ENCODE data around the gene YIPF6.
A peak's percentile ranks its signal among the peaks of the same experiment; 100 is the strongest.

The YIPF6 gene

GRCh38 chrX:68498508-68499379 is at the start of gene YIPF6:
Gene YIPF6, plus strand, starts transcription at chrX:68499051. Its CDS starts 16 bp downstream, at chrX:68499067.
- H3K4me3 ChIP-seq (ENCODE audit: low read depth in 1 of 5, low read length in 5 of 5) = peak within 1 kb of the TSS; percentile 72 to 89 (median 82)
- peaks cover 0 to 3% (median 0%) of the 10 kb centered on the region in 5 donors for H3K27me3 ChIP-seq (ENCODE audit: control insufficient read depth in 5 of 5, insufficient read depth in 4 of 5, low read length in 5 of 5)

GRCh38 chrX:68451720-68452119 is 47.1 kb upstream of the YIPF6 start:
- no peaks in the 10 kb centered on the region for H3K9me3 ChIP-seq (ENCODE audit: control insufficient read depth in 5 of 5, low read length in 5 of 5)
- no peak overlapping the region for H3K27ac ChIP-seq (ENCODE audit: low read depth, low read length)
- H3K27me3 ChIP-seq (ENCODE audit: control insufficient read depth in 5 of 5, insufficient read depth in 4 of 5, low read length in 5 of 5) = peaks cover 0 to 3% (median 0%) of the 10 kb centered on the region in 5 donors
- H3K4me1 ChIP-seq (ENCODE audit: control insufficient read depth in 5 of 5, insufficient read depth in 5 of 5, low read length in 5 of 5) = no peaks in the 10 kb centered on the region
- no peaks in the 10 kb centered on the region for H3K36me3 ChIP-seq (ENCODE audit: control insufficient read depth in 5 of 5, insufficient read depth in 5 of 5, low read length in 5 of 5)
- H3K9ac ChIP-seq (ENCODE audit: low read length in 5 of 5) = no peak overlapping the region
- H3K4me3 ChIP-seq (ENCODE audit: low read depth in 1 of 5, low read length in 5 of 5) = no peak overlapping the region

More at GRCh38 chrX:68498508-68499379, at the start of gene YIPF6:
- Histone ChIP-seq H3K36me3 (ENCODE audit: control insufficient read depth in 5 of 5, insufficient read depth in 5 of 5, low read length in 5 of 5) (no peaks in the 10 kb centered on the region), H3K9ac (ENCODE audit: low read length in 5 of 5) (peak within 1 kb of the TSS; percentile 44 to 95 (median 90)), H3K4me1 (ENCODE audit: control insufficient read depth in 5 of 5, insufficient read depth in 5 of 5, low read length in 5 of 5) (peaks cover 0 to 13% (median 9%) of the 10 kb centered on the region in 5 donors), H3K27ac (ENCODE audit: low read depth, low read length) (peak within 1 kb of the TSS; percentile 96), H3K9me3 (ENCODE audit: control insufficient read depth in 5 of 5, low read length in 5 of 5) (no peaks in the 10 kb centered on the region)

DNA sequence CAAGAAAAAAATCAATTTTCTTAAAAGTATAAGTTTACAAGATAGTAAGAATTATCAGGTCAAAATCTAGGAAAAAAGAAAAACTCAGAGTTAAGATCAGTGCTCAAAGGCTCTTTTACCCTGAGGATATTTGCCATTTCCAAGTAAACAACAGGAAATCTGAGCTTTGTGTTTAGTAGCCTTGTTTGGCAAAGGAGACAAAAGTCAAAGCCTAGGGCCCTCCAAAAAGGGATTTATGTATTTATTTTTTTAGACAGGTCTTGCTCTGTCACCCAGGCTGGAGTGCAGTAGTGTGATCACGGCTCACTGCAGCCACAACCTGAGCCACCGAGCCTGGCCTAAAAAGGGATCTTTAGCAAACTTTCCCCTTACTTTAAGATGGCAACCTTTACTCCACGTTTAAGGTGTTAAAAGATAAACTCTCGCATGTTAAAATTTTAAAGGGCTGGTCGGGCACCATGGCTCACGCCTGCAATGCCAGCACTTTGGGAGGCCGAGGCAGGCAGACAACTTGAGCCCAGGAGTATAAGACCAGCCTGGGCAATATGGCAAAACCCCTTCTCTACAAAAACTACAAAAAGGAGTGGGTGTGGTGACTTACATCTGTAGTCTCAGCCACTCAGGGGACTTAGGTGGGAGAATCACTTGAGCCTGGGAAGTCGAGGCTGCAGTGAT is 44.2 kb upstream of the YIPF6 start:
- Histone ChIP-seq H3K9me3 (ENCODE audit: control insufficient read depth in 5 of 5, low read length in 5 of 5) (no peaks in the 10 kb centered on the region), H3K4me3 (ENCODE audit: low read depth in 1 of 5, low read length in 5 of 5) (no peak overlapping the region), H3K36me3 (ENCODE audit: control insufficient read depth in 5 of 5, insufficient read depth in 5 of 5, low read length in 5 of 5) (no peaks in the 10 kb centered on the region), H3K27me3 (ENCODE audit: control insufficient read depth in 5 of 5, insufficient read depth in 4 of 5, low read length in 5 of 5) (no peaks in the 10 kb centered on the region), H3K27ac (ENCODE audit: low read depth, low read length) (no peak overlapping the region), H3K4me1 (ENCODE audit: control insufficient read depth in 5 of 5, insufficient read depth in 5 of 5, low read length in 5 of 5) (no peaks in the 10 kb centered on the region), H3K9ac (ENCODE audit: low read length in 5 of 5) (no peak overlapping the region)

DNA sequence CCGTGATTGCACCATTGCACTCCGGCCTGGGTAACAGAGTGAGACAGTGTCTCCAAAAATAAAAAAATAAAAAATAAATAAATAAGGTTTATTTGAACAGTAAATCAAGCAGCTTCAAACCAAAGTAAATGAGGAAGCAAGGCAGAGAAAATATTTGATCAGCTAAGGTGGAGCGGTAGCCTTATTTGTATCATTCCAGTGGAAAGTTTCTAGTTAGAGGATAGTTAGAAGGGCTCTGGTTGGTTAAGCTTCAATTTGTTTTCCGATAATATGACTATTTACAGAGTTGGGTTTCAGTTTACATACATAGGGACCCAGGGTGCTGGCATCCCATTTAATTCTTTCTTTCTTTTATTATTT is 43.7 kb upstream of the YIPF6 start:
- Histone ChIP-seq H3K36me3 (ENCODE audit: control insufficient read depth in 5 of 5, insufficient read depth in 5 of 5, low read length in 5 of 5) (no peaks in the 10 kb centered on the region), H3K4me1 (ENCODE audit: control insufficient read depth in 5 of 5, insufficient read depth in 5 of 5, low read length in 5 of 5) (no peaks in the 10 kb centered on the region), H3K9me3 (ENCODE audit: control insufficient read depth in 5 of 5, low read length in 5 of 5) (no peaks in the 10 kb centered on the region), H3K4me3 (ENCODE audit: low read depth in 1 of 5, low read length in 5 of 5) (no peak overlapping the region), H3K27ac (ENCODE audit: low read depth, low read length) (no peak overlapping the region), H3K27me3 (ENCODE audit: control insufficient read depth in 5 of 5, insufficient read depth in 4 of 5, low read length in 5 of 5) (no peaks in the 10 kb centered on the region), H3K9ac (ENCODE audit: low read length in 5 of 5) (no peak overlapping the region)

DNA sequence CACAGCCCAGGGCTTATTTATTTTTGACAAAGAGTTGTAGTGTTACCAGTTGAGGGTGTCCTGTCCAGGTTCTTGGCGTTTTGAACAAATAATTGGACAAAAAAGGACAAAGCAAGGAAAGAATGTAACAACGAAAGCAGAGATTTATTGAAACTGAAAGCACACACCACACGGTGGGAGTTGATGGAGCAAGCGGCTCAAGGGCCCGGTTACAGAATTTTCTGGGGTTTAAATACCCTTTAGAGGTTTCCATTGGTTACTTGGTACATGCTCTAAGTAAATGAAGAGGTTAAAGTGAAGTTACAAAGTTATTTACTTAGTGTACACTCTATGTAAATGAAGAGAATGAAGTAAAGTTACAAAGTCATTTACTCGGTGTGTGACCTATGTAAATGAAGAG is 37.8 kb upstream of the YIPF6 start:
- Histone ChIP-seq H3K4me1 (ENCODE audit: control insufficient read depth in 5 of 5, insufficient read depth in 5 of 5, low read length in 5 of 5) (no peaks in the 10 kb centered on the region), H3K9me3 (ENCODE audit: control insufficient read depth in 5 of 5, low read length in 5 of 5) (no peaks in the 10 kb centered on the region), H3K27ac (ENCODE audit: low read depth, low read length) (no peak overlapping the region), H3K36me3 (ENCODE audit: control insufficient read depth in 5 of 5, insufficient read depth in 5 of 5, low read length in 5 of 5) (no peaks in the 10 kb centered on the region), H3K4me3 (ENCODE audit: low read depth in 1 of 5, low read length in 5 of 5) (no peak overlapping the region), H3K9ac (ENCODE audit: low read length in 5 of 5) (no peak overlapping the region), H3K27me3 (ENCODE audit: control insufficient read depth in 5 of 5, insufficient read depth in 4 of 5, low read length in 5 of 5) (peaks cover 0 to 4% (median 0%) of the 10 kb centered on the region in 5 donors)

DNA sequence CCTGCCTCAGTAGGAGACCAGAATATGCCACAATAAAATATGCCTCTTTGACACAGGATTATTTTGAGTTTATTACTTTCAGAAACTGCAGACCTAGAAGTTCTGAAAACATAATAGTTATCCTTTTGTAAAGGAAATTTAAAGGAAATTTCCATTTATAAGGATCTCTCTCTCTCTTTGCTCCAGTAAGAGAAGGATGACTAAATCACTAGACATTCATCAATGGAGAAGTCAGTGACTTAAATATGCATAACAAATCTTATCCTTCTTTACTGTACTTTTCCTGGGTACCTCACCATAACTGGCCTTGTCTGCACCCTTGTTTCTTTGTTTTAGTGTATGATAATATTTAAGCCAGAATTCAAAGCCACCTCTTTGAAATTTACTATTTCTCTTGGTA is 37.3 kb upstream of the YIPF6 start:
- no peak overlapping the region for H3K9ac ChIP-seq (ENCODE audit: low read length in 5 of 5)
- peaks cover 0 to 4% (median 0%) of the 10 kb centered on the region in 5 donors for H3K27me3 ChIP-seq (ENCODE audit: control insufficient read depth in 5 of 5, insufficient read depth in 4 of 5, low read length in 5 of 5)
- H3K27ac ChIP-seq (ENCODE audit: low read depth, low read length) = no peak overlapping the region
- no peaks in the 10 kb centered on the region for H3K9me3 ChIP-seq (ENCODE audit: control insufficient read depth in 5 of 5, low read length in 5 of 5)
- H3K4me1 ChIP-seq (ENCODE audit: control insufficient read depth in 5 of 5, insufficient read depth in 5 of 5, low read length in 5 of 5) = no peaks in the 10 kb centered on the region
- no peak overlapping the region for H3K4me3 ChIP-seq (ENCODE audit: low read depth in 1 of 5, low read length in 5 of 5)
- H3K36me3 ChIP-seq (ENCODE audit: control insufficient read depth in 5 of 5, insufficient read depth in 5 of 5, low read length in 5 of 5) = no peaks in the 10 kb centered on the region

GRCh38 chrX:68462197-68462596 is 36.7 kb upstream of the YIPF6 start:
- peaks cover 0 to 4% (median 0%) of the 10 kb centered on the region in 5 donors for H3K27me3 ChIP-seq (ENCODE audit: control insufficient read depth in 5 of 5, insufficient read depth in 4 of 5, low read length in 5 of 5)
- no peak overlapping the region for H3K27ac ChIP-seq (ENCODE audit: low read depth, low read length)
- no peaks in the 10 kb centered on the region for H3K4me1 ChIP-seq (ENCODE audit: control insufficient read depth in 5 of 5, insufficient read depth in 5 of 5, low read length in 5 of 5)
- H3K36me3 ChIP-seq (ENCODE audit: control insufficient read depth in 5 of 5, insufficient read depth in 5 of 5, low read length in 5 of 5) = no peaks in the 10 kb centered on the region
- H3K9me3 ChIP-seq (ENCODE audit: control insufficient read depth in 5 of 5, low read length in 5 of 5) = no peaks in the 10 kb centered on the region
- H3K4me3 ChIP-seq (ENCODE audit: low read depth in 1 of 5, low read length in 5 of 5) = no peak overlapping the region
- no peak overlapping the region for H3K9ac ChIP-seq (ENCODE audit: low read length in 5 of 5)

GRCh38 chrX:68462653-68463052 is 36.2 kb upstream of the YIPF6 start:
- peaks cover 0 to 4% (median 0%) of the 10 kb centered on the region in 5 donors for H3K27me3 ChIP-seq (ENCODE audit: control insufficient read depth in 5 of 5, insufficient read depth in 4 of 5, low read length in 5 of 5)
- H3K4me3 ChIP-seq (ENCODE audit: low read depth in 1 of 5, low read length in 5 of 5) = no peak overlapping the region
- H3K9ac ChIP-seq (ENCODE audit: low read length in 5 of 5) = no peak overlapping the region
- no peak overlapping the region for H3K27ac ChIP-seq (ENCODE audit: low read depth, low read length)
- H3K9me3 ChIP-seq (ENCODE audit: control insufficient read depth in 5 of 5, low read length in 5 of 5) = no peaks in the 10 kb centered on the region
- H3K36me3 ChIP-seq (ENCODE audit: control insufficient read depth in 5 of 5, insufficient read depth in 5 of 5, low read length in 5 of 5) = no peaks in the 10 kb centered on the region
- H3K4me1 ChIP-seq (ENCODE audit: control insufficient read depth in 5 of 5, insufficient read depth in 5 of 5, low read length in 5 of 5) = no peaks in the 10 kb centered on the region

DNA sequence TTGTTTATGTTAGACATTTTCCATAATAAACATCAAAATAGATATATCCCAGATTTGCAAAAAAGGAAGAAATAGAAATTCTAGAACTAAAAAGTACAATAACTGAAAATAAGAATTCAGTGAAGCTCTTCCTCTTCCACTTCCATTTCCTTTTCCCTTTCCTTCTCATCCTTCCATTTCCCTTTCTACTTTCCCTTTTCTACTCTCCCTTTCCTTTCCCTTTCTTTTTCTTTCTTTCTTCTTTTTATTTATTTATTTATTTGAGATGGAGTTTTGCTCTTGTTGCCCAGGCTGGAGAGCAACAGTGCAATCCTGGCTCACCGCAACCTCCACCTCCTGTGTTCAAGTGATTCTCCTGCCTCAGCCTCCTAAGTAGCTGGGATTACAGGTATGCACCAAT is 35.0 kb upstream of the YIPF6 start:
- no peaks in the 10 kb centered on the region for H3K9me3 ChIP-seq (ENCODE audit: control insufficient read depth in 5 of 5, low read length in 5 of 5)
- no peak overlapping the region for H3K4me3 ChIP-seq (ENCODE audit: low read depth in 1 of 5, low read length in 5 of 5)
- peaks cover 0 to 4% (median 0%) of the 10 kb centered on the region in 5 donors for H3K27me3 ChIP-seq (ENCODE audit: control insufficient read depth in 5 of 5, insufficient read depth in 4 of 5, low read length in 5 of 5)
- H3K4me1 ChIP-seq (ENCODE audit: control insufficient read depth in 5 of 5, insufficient read depth in 5 of 5, low read length in 5 of 5) = no peaks in the 10 kb centered on the region
- no peak overlapping the region for H3K9ac ChIP-seq (ENCODE audit: low read length in 5 of 5)
- no peaks in the 10 kb centered on the region for H3K36me3 ChIP-seq (ENCODE audit: control insufficient read depth in 5 of 5, insufficient read depth in 5 of 5, low read length in 5 of 5)
- H3K27ac ChIP-seq (ENCODE audit: low read depth, low read length) = no peak overlapping the region

DNA sequence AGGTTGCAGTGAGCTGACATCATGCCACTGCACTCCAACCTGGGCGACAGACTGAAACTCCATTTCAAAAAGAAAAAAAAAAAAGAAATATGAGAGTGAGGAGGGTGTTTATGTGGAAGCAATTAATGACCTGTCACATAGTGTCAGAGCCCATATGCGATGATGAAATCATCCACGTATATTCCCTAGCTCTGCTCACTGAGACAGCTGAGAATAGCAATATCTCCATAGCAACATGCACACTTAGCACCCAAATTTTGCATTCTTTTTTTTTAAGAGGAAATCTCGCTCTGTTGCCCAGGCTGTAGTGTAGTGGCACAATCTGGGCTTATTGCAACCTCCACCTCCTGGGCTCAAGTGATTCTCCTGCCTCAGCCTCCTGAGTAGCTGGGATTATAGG is 34.1 kb upstream of the YIPF6 start:
- peaks cover 0 to 4% (median 0%) of the 10 kb centered on the region in 5 donors for H3K27me3 ChIP-seq (ENCODE audit: control insufficient read depth in 5 of 5, insufficient read depth in 4 of 5, low read length in 5 of 5)
- H3K4me1 ChIP-seq (ENCODE audit: control insufficient read depth in 5 of 5, insufficient read depth in 5 of 5, low read length in 5 of 5) = no peaks in the 10 kb centered on the region
- no peaks in the 10 kb centered on the region for H3K36me3 ChIP-seq (ENCODE audit: control insufficient read depth in 5 of 5, insufficient read depth in 5 of 5, low read length in 5 of 5)
- H3K9me3 ChIP-seq (ENCODE audit: control insufficient read depth in 5 of 5, low read length in 5 of 5) = peaks cover 0 to 3% (median 0%) of the 10 kb centered on the region in 5 donors
- no peak overlapping the region for H3K9ac ChIP-seq (ENCODE audit: low read length in 5 of 5)
- no peak overlapping the region for H3K27ac ChIP-seq (ENCODE audit: low read depth, low read length)
- no peak overlapping the region for H3K4me3 ChIP-seq (ENCODE audit: low read depth in 1 of 5, low read length in 5 of 5)
